GM12891 (cell line): ENCODE measurements around the gene AP3B2.

Experiments
- POLR2AphosphoS5 ChIP-seq: IDR thresholded peaks from 2 replicates; pipeline ENCODE4 v1.6.1; 2011; ENCODE audit warnings: low read depth, low read length, control low read depth
- POU2F2 ChIP-seq: IDR thresholded peaks from 2 replicates; pipeline ENCODE4 v1.6.1; 2011; ENCODE audit warnings: low read depth, mild to moderate bottlenecking, control low read depth, low read length, moderate library complexity

DNA sequence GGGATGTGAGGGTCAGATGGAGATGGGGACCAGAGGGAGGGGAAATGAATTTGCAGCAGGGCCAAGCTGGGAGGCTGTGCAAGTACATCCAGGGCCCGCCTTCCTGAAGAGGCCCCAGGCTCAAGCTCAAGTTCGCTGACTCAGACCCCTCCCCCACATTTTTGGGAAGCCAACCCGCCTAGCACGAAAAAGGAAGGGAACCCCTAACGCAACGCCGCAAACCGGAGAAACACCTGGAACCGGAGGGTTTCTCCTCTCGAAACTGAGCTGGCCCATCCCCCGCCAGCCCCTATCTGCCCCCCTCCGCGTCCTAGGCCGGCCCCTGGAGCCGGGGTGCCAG is 624 bp downstream of the AP3B2 start:
- TF ChIP-seq POLR2AphosphoS5: no peak
- no peak for TF ChIP-seq POU2F2
